HepG2 (cell line): Measurements from ENCODE around the gene OGFR. TPM values are rescaled to one million over a fixed set of nuclear protein-coding genes. Genes with fewer than 3 reads are reported as not detected.

Source experiments
- CBX1 ChIP-seq: IDR thresholded peaks from one replicate; pipeline ENCODE4 v1.6.1; 2016; ENCODE audit warnings: antibody characterized with exemption, low read depth
- CREM ChIP-seq, 2 experiments: sonication (generic) in 1 of 2; formaldehyde crosslinking in 1 of 2; IDR thresholded peaks; 2 replicates each; pipeline versions ENCODE4 v1.4.0 to v1.6.1; 2016 to 2020; ENCODE audit warnings: antibody characterized with exemption in 1 of 2, mild to moderate bottlenecking in 1 of 2, missing genetic modification reagents in 1 of 2
- EED ChIP-seq: sonication (generic); formaldehyde crosslinking; IDR thresholded peaks from 2 replicates; pipeline ENCODE4 v1.5.0; 2020; ENCODE audit warnings: mild to moderate bottlenecking, missing genetic modification reagents
- HDAC6 ChIP-seq: fragments of 200-600 bp; sonication (generic); IDR thresholded peaks from 2 replicates; pipeline ENCODE4 v1.7.0; 2017; ENCODE audit warnings: mild to moderate bottlenecking, antibody characterized with exemption, low read length, low read depth
- HMGA1 ChIP-seq: sonication (generic); formaldehyde crosslinking; conservative IDR thresholded peaks from 2 replicates; pipeline ENCODE4 v1.4.0; 2020; ENCODE audit warnings: missing genetic modification reagents
- HNF4A ChIP-seq: sonication (generic); formaldehyde crosslinking; IDR thresholded peaks from 2 replicates; pipeline ENCODE4 v1.4.0; 2020; ENCODE audit warnings: missing genetic modification reagents
- KLF6 ChIP-seq: IDR thresholded peaks from 2 replicates; pipeline ENCODE4 v1.8.0; 2016; ENCODE audit warnings: missing biosample characterization, missing genetic modification reagents
- MBD4 ChIP-seq: IDR thresholded peaks from 2 replicates; pipeline ENCODE4 v1.6.1; 2012; ENCODE audit warnings: low read length, inconsistent platforms, borderline replicate concordance
- MED13 ChIP-seq: sonication (generic); formaldehyde crosslinking; IDR thresholded peaks from 2 replicates; pipeline ENCODE4 v1.5.0; 2020; ENCODE audit warnings: missing genetic modification reagents
- MXI1 ChIP-seq: IDR thresholded peaks from 3 replicates; pipeline ENCODE4 v1.6.1; 2012; ENCODE audit warnings: low read depth, low read length, inconsistent platforms, borderline replicate concordance
- ONECUT2 ChIP-seq: sonication (generic); formaldehyde crosslinking; IDR thresholded peaks from 2 replicates; pipeline ENCODE4 v1.4.0; 2020; ENCODE audit warnings: missing genetic modification reagents
- PRMT3 ChIP-seq: sonication (generic); formaldehyde crosslinking; IDR thresholded peaks from 2 replicates; pipeline ENCODE4 v1.8.1; 2022; ENCODE audit warnings: low read depth, mild to moderate bottlenecking, moderate library complexity, missing genetic modification reagents, borderline replicate concordance
- ZBTB34 ChIP-seq: sonication (generic); formaldehyde crosslinking; IDR thresholded peaks from 2 replicates; pipeline ENCODE4 v1.8.0; 2022; ENCODE audit warnings: mild to moderate bottlenecking, missing genetic modification reagents
- ZFP36L1 ChIP-seq: sonication (generic); formaldehyde crosslinking; IDR thresholded peaks from 2 replicates; pipeline ENCODE4 v1.8.0; 2022; ENCODE audit warnings: mild to moderate bottlenecking, missing genetic modification reagents, moderate library complexity
- ZFP90 ChIP-seq: sonication (generic); formaldehyde crosslinking; IDR thresholded peaks from 2 replicates; pipeline ENCODE4 v1.8.0; 2022; ENCODE audit warnings: missing genetic modification reagents, mild to moderate bottlenecking, inconsistent platforms, borderline replicate concordance
- ZFX ChIP-seq: sonication (generic); formaldehyde crosslinking; IDR thresholded peaks from 2 replicates; pipeline ENCODE4 v1.4.0; 2020; ENCODE audit warnings: mild to moderate bottlenecking, low read depth, missing genetic modification reagents, moderate library complexity
- ZNF143 ChIP-seq: sonication (generic); formaldehyde crosslinking; IDR thresholded peaks from 2 replicates; pipeline ENCODE4 v1.4.0; 2020; ENCODE audit warnings: missing genetic modification reagents
- ZNF160 ChIP-seq: sonication (generic); formaldehyde crosslinking; IDR thresholded peaks from 2 replicates; pipeline ENCODE4 v1.8.0; 2022; ENCODE audit warnings: mild to moderate bottlenecking, inconsistent platforms, missing genetic modification reagents
- ZNF343 ChIP-seq: sonication (generic); formaldehyde crosslinking; IDR thresholded peaks from 2 replicates; pipeline ENCODE4 v1.4.0; 2020; ENCODE audit warnings: mild to moderate bottlenecking, missing genetic modification reagents
- ZNF784 ChIP-seq: sonication (generic); formaldehyde crosslinking; IDR thresholded peaks from 2 replicates; pipeline ENCODE4 v1.5.1; 2020; ENCODE audit warnings: missing genetic modification reagents, mild to moderate bottlenecking, borderline replicate concordance
- ZNF878 ChIP-seq: sonication (generic); formaldehyde crosslinking; IDR thresholded peaks from 2 replicates; pipeline ENCODE4 v1.8.1; 2023; ENCODE audit warnings: mild to moderate bottlenecking, missing genetic modification reagents, moderate library complexity
- ZSCAN12 ChIP-seq: sonication (generic); formaldehyde crosslinking; IDR thresholded peaks from 2 replicates; pipeline ENCODE4 v1.9.0; 2021; ENCODE audit warnings: mild to moderate bottlenecking, missing genetic modification reagents
- polyA plus RNA-seq, 8 experiments: library from polyadenylated mRNA; depleted of rRNA in 3 of 8; stranded (reverse) in 7 of 8; unstranded in 1 of 8; fragments of >200 nt; fragmentation: Illumina TruSeq in 4 of 8; extraction: Trizol in 4 of 8; gene quantifications; 2 replicates each; pipeline versions ENCODE4 v1.2.1 to v1.2.3, GENCODE V29; 2011 to 2016; ENCODE audit warnings: low read depth in 4 of 8, missing spikeins in 1 of 8, mixed read lengths in 1 of 8; ENCODE audit not compliant: insufficient read depth in 1 of 8
- total RNA-seq, 5 experiments: library from RNA; depleted of rRNA; stranded (reverse); fragments of >200 nt; fragmentation: Illumina TruSeq; extraction: Trizol; gene quantifications; 2 replicates each; pipeline ENCODE4 v1.2.3, GENCODE V29; 2016; ENCODE audit warnings: low read depth in 1 of 5
- TF ChIP-seq, protein P1 (sequence below): sonication (generic); formaldehyde crosslinking; IDR thresholded peaks from 2 replicates; pipeline ENCODE4 v1.4.0; 2020; ENCODE audit warnings: missing genetic modification reagents
- TF ChIP-seq, protein P2 (sequence below): IDR thresholded peaks from 2 replicates; pipeline ENCODE4 v1.6.1; 2016; ENCODE audit warnings: mild to moderate bottlenecking, missing biosample characterization, missing genetic modification reagents

OGFR gene
- total and polyA plus RNA-seq, 2 of the 13 experiments (the other 11 are each of a cell fraction or from before 2014, with no cell fraction given) = 47.7 to 81.8 TPM

DNA sequence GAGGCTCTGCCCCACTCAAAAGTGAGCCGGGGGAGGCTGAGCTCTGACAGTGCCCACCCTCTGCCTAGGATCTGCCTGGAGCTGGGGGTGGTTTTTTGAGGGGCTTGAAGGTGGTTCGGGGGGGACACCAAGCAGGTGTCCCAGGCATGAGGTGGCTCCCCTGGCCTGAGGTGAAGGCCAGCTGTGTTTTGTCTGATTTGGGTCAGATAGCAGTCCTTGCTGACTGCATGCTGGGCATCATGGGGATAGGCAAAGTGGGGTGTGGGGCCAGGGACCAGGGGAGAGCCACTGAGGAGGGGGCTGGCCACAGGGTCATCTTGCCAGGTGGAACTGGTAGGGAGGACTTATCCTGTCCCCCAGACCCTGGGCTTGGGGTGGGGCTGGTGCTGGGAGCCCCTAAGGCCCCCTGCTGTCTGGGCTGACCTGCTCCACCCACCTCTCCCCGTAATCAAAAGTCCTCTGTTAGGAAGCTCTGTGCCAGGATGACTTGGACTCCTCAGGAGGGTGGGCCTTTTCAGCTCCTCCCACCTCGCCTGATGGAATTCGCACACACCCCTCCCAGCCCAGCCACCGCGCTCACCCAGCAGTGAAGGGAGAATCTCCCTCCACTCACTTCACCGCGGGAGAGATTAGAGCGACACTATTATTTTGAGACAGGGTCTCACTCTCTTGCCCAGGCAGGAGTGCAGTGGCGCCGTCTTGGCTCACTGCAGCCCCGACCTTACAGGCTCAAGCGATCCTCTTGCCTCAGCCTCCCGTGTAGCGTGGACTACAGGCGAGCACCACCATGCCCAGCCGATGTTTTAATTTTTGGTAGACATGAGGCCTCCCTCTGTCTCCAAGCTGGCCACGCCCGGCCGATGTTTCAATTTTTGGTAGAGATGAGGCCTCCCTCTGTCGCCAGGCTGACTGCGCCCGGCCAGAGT, 10.7 kb downstream of the OGFR start (continued):
- TF ChIP-seq ZBTB34 (CRISPR knock-in tag) = 0 out of 2 replicates have a peak, but pooled peaks have one; percentile 9
- no peak for TF ChIP-seq MXI1
- TF ChIP-seq PRMT3 (CRISPR knock-in tag) = no peak
- TF ChIP-seq, protein P1, sequence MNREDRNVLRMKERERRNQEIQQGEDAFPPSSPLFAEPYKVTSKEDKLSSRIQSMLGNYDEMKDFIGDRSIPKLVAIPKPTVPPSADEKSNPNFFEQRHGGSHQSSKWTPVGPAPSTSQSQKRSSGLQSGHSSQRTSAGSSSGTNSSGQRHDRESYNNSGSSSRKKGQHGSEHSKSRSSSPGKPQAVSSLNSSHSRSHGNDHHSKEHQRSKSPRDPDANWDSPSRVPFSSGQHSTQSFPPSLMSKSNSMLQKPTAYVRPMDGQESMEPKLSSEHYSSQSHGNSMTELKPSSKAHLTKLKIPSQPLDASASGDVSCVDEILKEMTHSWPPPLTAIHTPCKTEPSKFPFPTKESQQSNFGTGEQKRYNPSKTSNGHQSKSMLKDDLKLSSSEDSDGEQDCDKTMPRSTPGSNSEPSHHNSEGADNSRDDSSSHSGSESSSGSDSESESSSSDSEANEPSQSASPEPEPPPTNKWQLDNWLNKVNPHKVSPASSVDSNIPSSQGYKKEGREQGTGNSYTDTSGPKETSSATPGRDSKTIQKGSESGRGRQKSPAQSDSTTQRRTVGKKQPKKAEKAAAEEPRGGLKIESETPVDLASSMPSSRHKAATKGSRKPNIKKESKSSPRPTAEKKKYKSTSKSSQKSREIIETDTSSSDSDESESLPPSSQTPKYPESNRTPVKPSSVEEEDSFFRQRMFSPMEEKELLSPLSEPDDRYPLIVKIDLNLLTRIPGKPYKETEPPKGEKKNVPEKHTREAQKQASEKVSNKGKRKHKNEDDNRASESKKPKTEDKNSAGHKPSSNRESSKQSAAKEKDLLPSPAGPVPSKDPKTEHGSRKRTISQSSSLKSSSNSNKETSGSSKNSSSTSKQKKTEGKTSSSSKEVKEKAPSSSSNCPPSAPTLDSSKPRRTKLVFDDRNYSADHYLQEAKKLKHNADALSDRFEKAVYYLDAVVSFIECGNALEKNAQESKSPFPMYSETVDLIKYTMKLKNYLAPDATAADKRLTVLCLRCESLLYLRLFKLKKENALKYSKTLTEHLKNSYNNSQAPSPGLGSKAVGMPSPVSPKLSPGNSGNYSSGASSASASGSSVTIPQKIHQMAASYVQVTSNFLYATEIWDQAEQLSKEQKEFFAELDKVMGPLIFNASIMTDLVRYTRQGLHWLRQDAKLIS (CRISPR knock-in tag) = no peak
- TF ChIP-seq ZFP90 (CRISPR knock-in tag) = peak; percentile 39; the same call in 1 of the 2 replicates
- TF ChIP-seq KLF6 (CRISPR knock-in tag) = no peak
- no peak; the same call in 1 of the 2 replicates for TF ChIP-seq CREM (IDR thresholded peaks at IDR 0.05)
- TF ChIP-seq CREM (CRISPR knock-in tag; IDR thresholded peaks at IDR 0.05) = no peak
- TF ChIP-seq EED (CRISPR knock-in tag) = no peak
- TF ChIP-seq ZNF878 (CRISPR knock-in tag) = no peak
- TF ChIP-seq ZNF143 (CRISPR knock-in tag) = 0 out of 2 replicates have a peak, but pooled peaks have one; percentile 18
- 0 out of 2 replicates have a peak, but pooled peaks have one; percentile 60 for TF ChIP-seq MED13 (CRISPR knock-in tag)
- no peak for TF ChIP-seq ONECUT2 (CRISPR knock-in tag)
- TF ChIP-seq HMGA1 (CRISPR knock-in tag) = no peak
- no peak for TF ChIP-seq ZSCAN12
- no peak for TF ChIP-seq ZFP36L1 (CRISPR knock-in tag)
- no peak for TF ChIP-seq ZNF784 (CRISPR knock-in tag)
- no peak for TF ChIP-seq ZNF160
- TF ChIP-seq ZFX (CRISPR knock-in tag) = peak; percentile 59
- no peak for TF ChIP-seq HNF4A (CRISPR knock-in tag)
- TF ChIP-seq, protein P2, sequence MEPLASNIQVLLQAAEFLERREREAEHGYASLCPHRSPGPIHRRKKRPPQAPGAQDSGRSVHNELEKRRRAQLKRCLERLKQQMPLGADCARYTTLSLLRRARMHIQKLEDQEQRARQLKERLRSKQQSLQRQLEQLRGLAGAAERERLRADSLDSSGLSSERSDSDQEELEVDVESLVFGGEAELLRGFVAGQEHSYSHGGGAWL = peak; percentile 20; the same call in 1 of the 2 replicates
- no peak for TF ChIP-seq MBD4
- no peak for TF ChIP-seq HDAC6
- peak; percentile 82; the same call in 1 of the 2 replicates for TF ChIP-seq ZNF343 (CRISPR knock-in tag)
- peak; percentile 75 for TF ChIP-seq CBX1
